ENCODE data around the gene CYB5D1. TPM values are rescaled to one million over a fixed set of nuclear protein-coding genes. Genes with fewer than 3 reads are reported as not detected.
A peak's percentile ranks its signal among the peaks of the same experiment; 100 is the strongest.

The CYB5D1 gene
- total RNA-seq, 1 donor from 2014 or later = 9.0 TPM

- FAIRE-seq (no peak), DNase-seq (ENCODE audit: low read depth) (no peak)
- H3K27me3 ChIP-seq (ENCODE audit: control insufficient read depth, insufficient read depth, low read length) = no peaks in the 10 kb centered on the region
- no peaks in the 10 kb centered on the region for H3K36me3 ChIP-seq (ENCODE audit: control insufficient read depth, insufficient read depth, low read length)
- H3K4me3 ChIP-seq (ENCODE audit: low read depth, low read length) = no peak overlapping the region
- no peak for TF ChIP-seq CTCF (IDR thresholded peaks at IDR 0.05; ENCODE audit: insufficient read depth, low read length, severe bottlenecking)
Measured at GRCh38 chr17:7816926-7817642, 40.7 kb upstream of the CYB5D1 start.

GRCh38 chr17:7817643-7817964 lies 40.2 kb upstream of the CYB5D1 start:
- no peaks in the 10 kb centered on the region for H3K27me3 ChIP-seq (ENCODE audit: control insufficient read depth, insufficient read depth, low read length)
- H3K36me3 ChIP-seq (ENCODE audit: control insufficient read depth, insufficient read depth, low read length) = no peaks in the 10 kb centered on the region
- H3K4me3 ChIP-seq (ENCODE audit: low read depth, low read length) = no peak overlapping the region
- no peak for FAIRE-seq
- no peak for DNase-seq (ENCODE audit: low read depth)
- no peak for TF ChIP-seq CTCF (IDR thresholded peaks at IDR 0.05; ENCODE audit: insufficient read depth, low read length, severe bottlenecking)

- no peaks in the 10 kb centered on the region for H3K27me3 ChIP-seq (ENCODE audit: control insufficient read depth, insufficient read depth, low read length)
- no peak overlapping the region for H3K4me3 ChIP-seq (ENCODE audit: low read depth, low read length)
- TF ChIP-seq CTCF (IDR thresholded peaks at IDR 0.05; ENCODE audit: insufficient read depth, low read length, severe bottlenecking) = no peak
- DNase-seq (ENCODE audit: low read depth) (no peak), FAIRE-seq (no peak)
- no peaks in the 10 kb centered on the region for H3K36me3 ChIP-seq (ENCODE audit: control insufficient read depth, insufficient read depth, low read length)
Measured at GRCh38 chr17:7818026-7818425, 39.8 kb upstream of the CYB5D1 start.

GRCh38 chr17:7818746-7819645 lies 38.8 kb upstream of the CYB5D1 start:
- no peaks in the 10 kb centered on the region for H3K36me3 ChIP-seq (ENCODE audit: control insufficient read depth, insufficient read depth, low read length)
- FAIRE-seq = no peak
- no peak for TF ChIP-seq CTCF (IDR thresholded peaks at IDR 0.05; ENCODE audit: insufficient read depth, low read length, severe bottlenecking)

GRCh38 chr17:7820231-7820630 lies 37.6 kb upstream of the CYB5D1 start:
- TF ChIP-seq CTCF (IDR thresholded peaks at IDR 0.05; ENCODE audit: insufficient read depth, low read length, severe bottlenecking) = no peak
- DNase-seq (ENCODE audit: low read depth) = no peak

More at GRCh38 chr17:7818746-7819645, 38.8 kb upstream of the CYB5D1 start:
- no peaks in the 10 kb centered on the region for H3K27me3 ChIP-seq (ENCODE audit: control insufficient read depth, insufficient read depth, low read length)
- no peak overlapping the region for H3K4me3 ChIP-seq (ENCODE audit: low read depth, low read length)
- no peak for DNase-seq (ENCODE audit: low read depth)

More at GRCh38 chr17:7820231-7820630, 37.6 kb upstream of the CYB5D1 start:
- peak; percentile 23 for FAIRE-seq
- Histone ChIP-seq H3K4me3 (ENCODE audit: low read depth, low read length) (no peak overlapping the region), H3K36me3 (ENCODE audit: control insufficient read depth, insufficient read depth, low read length) (no peaks in the 10 kb centered on the region), H3K27me3 (ENCODE audit: control insufficient read depth, insufficient read depth, low read length) (no peaks in the 10 kb centered on the region)

Measured in bronchial epithelial cell (primary cell).